Astrocyte (in vitro differentiated cells and primary cell): Measurements from ENCODE around the gene CAPS. TPM values are rescaled to one million over a fixed set of nuclear protein-coding genes. Genes with fewer than 3 reads are reported as not detected.

ENCODE experiments used
- DNase-seq: peaks from one replicate; pipeline ENCODE4 v3.0.0-alpha.2; 2010; ENCODE audit warnings: low read depth
- FAIRE-seq: peaks from 2 replicates; lab custom pipeline; 2011; peaks lifted over from hg19 to GRCh38; lab: Jason Lieb, UNC
- H2AFZ ChIP-seq: 2 replicates; pipeline ENCODE4 v1.6.0; 2012; ENCODE audit warnings: low read depth, low read length, inconsistent platforms
- H3K27ac ChIP-seq: 2 replicates; pipeline ENCODE4 v1.5.1; 2011; ENCODE audit warnings: low read depth, low read length, inconsistent platforms
- H3K27me3 ChIP-seq: 2 replicates; pipeline ENCODE4 v1.6.0; 2011; ENCODE audit warnings: low read length, inconsistent platforms; ENCODE audit not compliant: insufficient read depth
- H3K36me3 ChIP-seq: 2 replicates; pipeline ENCODE4 v1.5.1; 2011; ENCODE audit warnings: low read length, inconsistent platforms; ENCODE audit not compliant: insufficient read depth
- H3K4me1 ChIP-seq: 2 replicates; pipeline ENCODE4 v1.5.1; 2011; ENCODE audit warnings: low read length, inconsistent platforms; ENCODE audit not compliant: insufficient read depth
- H3K4me2 ChIP-seq: 2 replicates; pipeline ENCODE4 v1.6.0; 2012; ENCODE audit warnings: low read length, inconsistent platforms
- H3K4me3 ChIP-seq: 2 replicates; pipeline ENCODE4 v1.5.1; 2011; ENCODE audit warnings: low read depth, mild to moderate bottlenecking, low read length, inconsistent platforms; ENCODE audit not compliant: insufficient read depth
- H3K79me2 ChIP-seq: 2 replicates; pipeline ENCODE4 v1.6.0; 2012; ENCODE audit warnings: mild to moderate bottlenecking, low read length, inconsistent platforms; ENCODE audit not compliant: insufficient read depth
- H3K9ac ChIP-seq: 2 replicates; pipeline ENCODE4 v1.6.0; 2012; ENCODE audit warnings: mild to moderate bottlenecking, low read length, inconsistent platforms
- H3K9me3 ChIP-seq: 2 replicates; pipeline ENCODE4 v1.5.1; 2012; ENCODE audit warnings: low read depth, mild to moderate bottlenecking, low read length, inconsistent platforms; ENCODE audit not compliant: insufficient read depth
- H4K20me1 ChIP-seq: 2 replicates; pipeline ENCODE4 v1.6.0; 2012; ENCODE audit warnings: low read length, inconsistent platforms; ENCODE audit not compliant: insufficient read depth
- H3K27ac Mint-ChIP-seq: one replicate; pipeline ENCODE4 v1.8.0; 2021; ENCODE audit warnings: mild to moderate bottlenecking, mixed read lengths; ENCODE audit not compliant: unreplicated experiment
- H3K27me3 Mint-ChIP-seq: one replicate; pipeline ENCODE4 v1.8.0; 2021; ENCODE audit warnings: low read depth, mixed read lengths; ENCODE audit not compliant: unreplicated experiment
- H3K36me3 Mint-ChIP-seq: one replicate; pipeline ENCODE4 v1.8.0; 2021; ENCODE audit warnings: low read depth, mixed read lengths; ENCODE audit not compliant: unreplicated experiment
- H3K4me1 Mint-ChIP-seq: one replicate; pipeline ENCODE4 v1.8.0; 2021; ENCODE audit warnings: low read depth, mixed read lengths; ENCODE audit not compliant: unreplicated experiment
- H3K4me3 Mint-ChIP-seq: one replicate; pipeline ENCODE4 v1.8.0; 2021; ENCODE audit warnings: mild to moderate bottlenecking, moderate library complexity, mixed read lengths; ENCODE audit not compliant: unreplicated experiment
- H3K9me3 Mint-ChIP-seq: one replicate; pipeline ENCODE4 v1.8.0; 2021; ENCODE audit warnings: mild to moderate bottlenecking, mixed read lengths; ENCODE audit not compliant: unreplicated experiment
- EZH2 ChIP-seq: IDR thresholded peaks from 2 replicates; pipeline ENCODE4 v1.6.1; 2012; ENCODE audit warnings: mild to moderate bottlenecking, low read length, inconsistent platforms; ENCODE audit not compliant: insufficient read depth
- total RNA-seq: library from RNA; stranded (reverse); gene quantifications from 2 replicates; pipeline ENCODE4 v1.2.1, GENCODE V29; 2021
- TF ChIP-seq, protein P1 (sequence below): IDR thresholded peaks from 2 replicates; pipeline ENCODE4 v1.5.1; 2011; ENCODE audit warnings: low read depth, mild to moderate bottlenecking, inconsistent platforms, low read length, moderate library complexity; ENCODE audit not compliant: insufficient read depth

The CAPS gene
- total RNA-seq, 1 donor from 2014 or later: 6.2 TPM

DNA sequence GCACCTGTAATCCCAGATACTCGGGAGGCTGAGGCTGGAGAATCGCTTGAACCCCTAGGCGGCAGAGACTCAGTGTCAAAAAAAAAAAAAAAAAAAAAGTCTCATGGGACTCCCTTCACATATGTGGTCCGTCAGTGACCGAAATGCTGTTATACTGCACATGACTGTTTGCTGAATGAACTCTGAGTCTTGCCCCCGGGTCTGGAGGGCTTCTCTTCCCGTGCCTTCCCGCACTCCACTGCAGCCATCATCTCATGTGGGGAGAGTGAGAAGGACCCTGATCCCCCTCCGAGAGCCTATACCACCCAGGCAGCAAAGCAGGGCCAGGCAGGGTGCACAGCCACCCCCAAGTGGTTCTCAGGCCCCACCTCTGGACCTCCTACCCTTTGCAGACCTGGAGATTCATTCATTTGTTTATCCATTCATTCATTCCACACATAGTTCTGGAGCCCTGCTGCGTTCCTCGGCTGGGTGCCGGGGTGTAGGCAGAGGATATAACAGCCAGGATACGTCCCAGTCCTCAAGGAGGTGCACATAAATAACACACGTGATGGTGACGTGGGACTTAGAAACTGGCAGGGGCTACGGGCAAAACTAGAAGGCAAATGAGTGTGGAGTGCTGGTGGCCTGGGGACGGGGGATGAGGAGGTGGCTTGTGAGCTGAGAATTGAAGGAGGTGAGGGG lies 24.6 kb upstream of the CAPS start:
- Mint-ChIP-seq H3K4me3 (no peak overlapping the region), H3K27me3 (peaks cover 6% of the 10 kb centered on the region), H3K27ac (no peak overlapping the region), H3K36me3 (no peaks in the 10 kb centered on the region), H3K9me3 (no peaks in the 10 kb centered on the region), H3K4me1 (no peaks in the 10 kb centered on the region)
- DNase-seq (no peak), FAIRE-seq (no peak)
- no peaks in the 10 kb centered on the region for H3K79me2 ChIP-seq
- no peak overlapping the region for H3K9ac ChIP-seq
- no peak overlapping the region for H3K4me3 ChIP-seq
- H3K27ac ChIP-seq: no peak overlapping the region
- TF ChIP-seq EZH2: no peak
- TF ChIP-seq, protein P1, sequence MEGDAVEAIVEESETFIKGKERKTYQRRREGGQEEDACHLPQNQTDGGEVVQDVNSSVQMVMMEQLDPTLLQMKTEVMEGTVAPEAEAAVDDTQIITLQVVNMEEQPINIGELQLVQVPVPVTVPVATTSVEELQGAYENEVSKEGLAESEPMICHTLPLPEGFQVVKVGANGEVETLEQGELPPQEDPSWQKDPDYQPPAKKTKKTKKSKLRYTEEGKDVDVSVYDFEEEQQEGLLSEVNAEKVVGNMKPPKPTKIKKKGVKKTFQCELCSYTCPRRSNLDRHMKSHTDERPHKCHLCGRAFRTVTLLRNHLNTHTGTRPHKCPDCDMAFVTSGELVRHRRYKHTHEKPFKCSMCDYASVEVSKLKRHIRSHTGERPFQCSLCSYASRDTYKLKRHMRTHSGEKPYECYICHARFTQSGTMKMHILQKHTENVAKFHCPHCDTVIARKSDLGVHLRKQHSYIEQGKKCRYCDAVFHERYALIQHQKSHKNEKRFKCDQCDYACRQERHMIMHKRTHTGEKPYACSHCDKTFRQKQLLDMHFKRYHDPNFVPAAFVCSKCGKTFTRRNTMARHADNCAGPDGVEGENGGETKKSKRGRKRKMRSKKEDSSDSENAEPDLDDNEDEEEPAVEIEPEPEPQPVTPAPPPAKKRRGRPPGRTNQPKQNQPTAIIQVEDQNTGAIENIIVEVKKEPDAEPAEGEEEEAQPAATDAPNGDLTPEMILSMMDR: no peak
- H2AFZ ChIP-seq: no peak overlapping the region
- H3K9me3 ChIP-seq: no peaks in the 10 kb centered on the region
- no peak overlapping the region for H3K4me2 ChIP-seq
- H3K4me1 ChIP-seq: peaks cover 6% of the 10 kb centered on the region
- H3K27me3 ChIP-seq: no peaks in the 10 kb centered on the region
- peaks cover 12% of the 10 kb centered on the region for H4K20me1 ChIP-seq
- no peaks in the 10 kb centered on the region for H3K36me3 ChIP-seq

DNA sequence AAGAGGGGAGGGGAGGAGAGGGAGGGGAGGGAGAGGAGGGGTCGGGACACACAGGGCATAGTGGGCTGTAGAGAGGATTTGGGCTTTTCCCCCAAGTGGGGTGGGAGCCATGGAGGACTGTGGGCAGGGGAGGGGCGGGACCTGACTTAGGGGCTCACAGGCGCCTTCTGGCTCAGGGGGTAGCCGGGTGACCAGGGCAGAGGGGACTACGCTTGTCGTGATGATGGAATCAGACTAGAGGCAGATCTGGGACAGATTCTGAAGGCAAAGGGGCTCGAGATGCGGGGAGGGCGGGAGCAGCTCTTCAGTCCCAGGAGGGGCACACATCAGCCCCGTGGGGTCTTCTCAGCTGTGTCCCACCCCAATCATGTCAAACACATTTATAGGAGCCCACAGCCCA lies 24.0 kb upstream of the CAPS start:
- Histone ChIP-seq H2AFZ (no peak overlapping the region), H3K4me2 (no peak overlapping the region), H4K20me1 (peaks cover 16% of the 10 kb centered on the region), H3K36me3 (no peaks in the 10 kb centered on the region), H3K27ac (no peak overlapping the region), H3K9ac (no peak overlapping the region), H3K27me3 (no peaks in the 10 kb centered on the region), H3K79me2 (no peaks in the 10 kb centered on the region), H3K9me3 (no peaks in the 10 kb centered on the region), H3K4me1 (peaks cover 6% of the 10 kb centered on the region), H3K4me3 (no peak overlapping the region)
- no peak for FAIRE-seq
- H3K27ac Mint-ChIP-seq: no peak overlapping the region
- TF ChIP-seq, protein P1: no peak
- no peak for TF ChIP-seq EZH2
- H3K4me1 Mint-ChIP-seq: no peaks in the 10 kb centered on the region
- DNase-seq: no peak
- H3K27me3 Mint-ChIP-seq: peaks cover 6% of the 10 kb centered on the region
- H3K9me3 Mint-ChIP-seq: no peaks in the 10 kb centered on the region
- no peaks in the 10 kb centered on the region for H3K36me3 Mint-ChIP-seq
- H3K4me3 Mint-ChIP-seq: no peak overlapping the region

DNA sequence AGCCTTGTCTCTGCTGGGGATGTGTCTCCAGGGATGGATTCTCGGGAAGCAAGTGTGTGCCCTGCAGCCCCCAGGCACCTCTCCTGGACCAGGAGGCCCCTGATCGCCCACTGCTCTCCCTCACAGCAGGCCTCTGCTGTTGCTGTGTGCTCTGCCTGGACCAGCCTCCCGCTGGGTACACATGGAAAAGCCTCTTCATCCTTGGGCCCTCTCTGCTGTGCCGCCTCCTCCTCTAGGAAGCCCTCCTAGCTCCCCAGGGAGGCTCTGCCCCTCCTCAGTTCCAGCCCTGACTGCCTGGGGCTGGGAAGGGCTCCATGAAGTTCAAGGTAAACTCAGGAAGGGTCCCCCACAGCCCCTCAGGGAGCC lies 22.5 kb upstream of the CAPS start:
- Histone ChIP-seq H3K27ac (no peak overlapping the region), H3K27me3 (no peaks in the 10 kb centered on the region), H4K20me1 (peaks cover 26% of the 10 kb centered on the region), H3K79me2 (peaks cover under 1% of the 10 kb centered on the region), H2AFZ (no peak overlapping the region), H3K9ac (no peak overlapping the region), H3K4me2 (no peak overlapping the region), H3K4me3 (no peak overlapping the region), H3K36me3 (no peaks in the 10 kb centered on the region), H3K4me1 (peaks cover 6% of the 10 kb centered on the region), H3K9me3 (no peaks in the 10 kb centered on the region)
- H3K27me3 Mint-ChIP-seq: peaks cover 6% of the 10 kb centered on the region
- no peak for FAIRE-seq
- H3K4me1 Mint-ChIP-seq: no peaks in the 10 kb centered on the region
- H3K27ac Mint-ChIP-seq: no peak overlapping the region
- H3K36me3 Mint-ChIP-seq: no peaks in the 10 kb centered on the region
- DNase-seq: no peak
- H3K9me3 Mint-ChIP-seq: no peaks in the 10 kb centered on the region
- TF ChIP-seq, protein P1: no peak
- TF ChIP-seq EZH2: no peak
- no peak overlapping the region for H3K4me3 Mint-ChIP-seq
